Activated CD4-positive, alpha-beta T cell treated with anti-CD3 and anti-CD28 coated beads, Interleukin-2, amount 10 ng/mL, durations not matched to agents 7 days and 5 days (primary cell): ENCODE results near the gene FCER1G. TPM values are rescaled to one million over a fixed set of nuclear protein-coding genes. Genes with fewer than 3 reads are reported as not detected.
"Not testable (repeated sequence)": the region's sequence is repeated elsewhere in the genome, so short reads cannot be mapped to it uniquely, and the experiment has no call there.

Source experiments
- CTCF ChIA-PET: fragments of 350-600 bp; sonication (Branson Sonifier 250); formaldehyde crosslinking; loops from one replicate; lab custom pipeline; 2021; ENCODE audit warnings: antibody characterized with exemption; lab: Charles Lee
- POLR2A ChIA-PET: fragments of 350-600 bp; sonication (Branson Sonifier 250); formaldehyde crosslinking; loops from one replicate; lab custom pipeline; 2021; ENCODE audit warnings: antibody characterized with exemption; lab: Charles Lee
- DNase-seq: peaks from one replicate; pipeline ENCODE4 v3.0.0-alpha.2; 2020
- H3K27ac Mint-ChIP-seq: one replicate; pipeline ENCODE4 v1.8.0; 2021; ENCODE audit warnings: mild to moderate bottlenecking, moderate library complexity, mixed read lengths
- H3K27me3 Mint-ChIP-seq: one replicate; pipeline ENCODE4 v1.8.0; 2021; ENCODE audit warnings: mixed read lengths
- H3K36me3 Mint-ChIP-seq: one replicate; pipeline ENCODE4 v1.8.0; 2021; ENCODE audit warnings: low read depth, mixed read lengths
- H3K4me1 Mint-ChIP-seq: one replicate; pipeline ENCODE4 v1.8.0; 2021; ENCODE audit warnings: mixed read lengths
- H3K4me3 Mint-ChIP-seq: one replicate; pipeline ENCODE4 v1.8.0; 2021; ENCODE audit warnings: mild to moderate bottlenecking, moderate library complexity, mixed read lengths
- H3K9me3 Mint-ChIP-seq: one replicate; pipeline ENCODE4 v1.8.0; 2021; ENCODE audit warnings: mixed read lengths
- total RNA-seq, 2 experiments: library from RNA; stranded (reverse); gene quantifications; one replicate each; pipeline ENCODE4 v1.2.3, GENCODE V29; 2021

FCER1G gene
- total RNA-seq, 2 experiments from 2014 or later = 1.8 to 3.0 TPM

DNA sequence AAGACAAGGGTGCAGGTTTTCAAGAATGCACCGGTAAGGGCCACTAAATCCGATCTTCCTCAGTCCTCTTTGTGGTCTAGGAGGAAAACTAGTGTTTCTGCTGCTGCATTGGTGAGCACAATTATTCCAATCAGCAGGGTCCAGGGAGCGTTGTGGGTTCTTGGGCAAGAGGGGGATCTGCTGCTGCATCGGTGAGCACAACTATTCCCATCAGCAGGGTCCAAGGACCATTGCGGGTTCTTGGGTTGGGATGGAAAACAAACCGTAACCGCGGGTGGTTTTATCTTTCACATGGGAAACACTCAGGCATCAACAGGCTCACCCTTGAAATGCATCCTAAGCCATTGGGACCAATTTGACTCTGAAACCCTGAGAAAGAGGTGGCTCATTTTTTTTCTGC, 36.5 kb downstream of the FCER1G start:
- Mint-ChIP-seq H3K9me3 (peaks cover 8% of the 10 kb centered on the region), H3K27ac (no peak overlapping the region), H3K36me3 (no peaks in the 10 kb centered on the region), H3K4me3 (no peak overlapping the region), H3K27me3 (peaks cover 11% of the 10 kb centered on the region), H3K4me1 (no peaks in the 10 kb centered on the region)
- ChIA-PET POLR2A (no interaction called here), CTCF (no interaction called here)
- DNase-seq = no peak

DNA sequence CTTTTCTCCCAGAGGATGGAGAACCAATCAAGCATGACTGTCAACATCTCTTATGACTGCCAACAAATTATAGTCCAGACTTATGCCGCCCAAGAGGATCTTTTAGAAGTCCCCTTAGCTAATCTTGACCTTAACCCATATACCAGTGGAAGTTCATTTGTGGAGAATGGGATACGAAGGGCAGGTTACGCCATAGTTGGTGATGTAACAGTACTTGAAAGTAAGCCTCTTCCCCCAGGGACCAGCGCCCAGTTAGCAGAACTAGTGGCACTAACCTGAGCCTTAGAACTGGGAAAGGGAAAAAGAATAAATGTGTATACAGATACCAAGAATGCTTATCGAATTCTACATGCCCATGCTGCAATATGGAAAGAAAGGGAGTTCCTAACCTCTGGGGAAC, 40.2 kb downstream of the FCER1G start:
- POLR2A ChIA-PET, DNase-seq, CTCF ChIA-PET, H3K27ac Mint-ChIP-seq, H3K4me3 Mint-ChIP-seq: not testable (repeated sequence)
- Mint-ChIP-seq H3K4me1 (peaks cover 12% of the 10 kb centered on the region), H3K9me3 (peaks cover 17% of the 10 kb centered on the region), H3K36me3 (peaks cover 15% of the 10 kb centered on the region), H3K27me3 (peaks cover 36% of the 10 kb centered on the region)

DNA sequence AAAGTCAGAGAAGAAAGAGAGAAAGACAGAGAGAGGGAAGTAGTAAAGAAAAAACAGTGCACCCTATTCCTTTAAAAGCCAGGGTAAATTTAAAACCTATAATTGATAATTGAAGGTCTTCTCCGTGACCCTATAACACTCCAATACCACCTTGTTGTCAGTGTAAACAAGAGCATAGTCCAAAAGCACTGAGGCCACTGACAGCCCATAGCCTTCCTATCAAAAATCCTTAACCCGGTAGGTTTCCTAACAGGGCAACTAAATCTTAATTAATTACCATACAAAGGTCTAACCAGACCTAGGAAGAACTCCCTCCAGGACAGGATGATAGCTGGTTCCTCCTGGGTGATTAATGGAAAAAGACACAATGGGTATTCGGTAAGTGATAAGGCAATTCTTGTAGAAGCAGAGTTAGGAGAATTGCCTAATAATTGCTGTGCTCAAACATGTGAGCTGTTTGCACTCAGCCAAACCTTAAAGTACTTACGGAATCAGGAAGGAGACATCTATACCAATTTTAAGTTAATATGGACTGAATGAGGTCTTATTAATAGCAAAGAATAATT, 40.9 kb downstream of the FCER1G start:
- peaks cover 15% of the 10 kb centered on the region for H3K36me3 Mint-ChIP-seq
- H3K27ac Mint-ChIP-seq, CTCF ChIA-PET, DNase-seq, POLR2A ChIA-PET, H3K4me3 Mint-ChIP-seq: not testable (repeated sequence)
- peaks cover 43% of the 10 kb centered on the region for H3K27me3 Mint-ChIP-seq
- peaks cover 12% of the 10 kb centered on the region for H3K4me1 Mint-ChIP-seq
- H3K9me3 Mint-ChIP-seq = peaks cover 17% of the 10 kb centered on the region

DNA sequence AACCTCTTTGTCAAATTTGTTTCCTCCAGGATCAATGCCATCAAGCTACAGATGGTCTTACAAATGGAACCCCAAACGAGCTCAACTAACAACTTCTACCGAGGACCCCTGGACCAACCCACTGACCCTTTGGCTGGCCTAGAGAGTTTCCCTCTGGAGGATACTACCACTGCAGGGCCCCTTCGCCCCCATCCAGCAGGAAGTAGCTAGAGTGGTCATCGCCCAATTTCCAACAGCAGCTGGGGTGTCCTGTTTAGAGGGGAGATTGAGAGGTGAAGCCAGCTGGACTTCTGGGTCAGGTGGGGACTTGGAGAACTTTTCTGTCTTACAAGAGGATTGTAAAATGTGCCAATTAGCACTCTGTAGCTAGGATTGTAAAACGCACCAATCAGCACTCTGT, 42.0 kb downstream of the FCER1G start:
- peaks cover 13% of the 10 kb centered on the region for H3K4me1 Mint-ChIP-seq
- H3K27ac Mint-ChIP-seq, POLR2A ChIA-PET, DNase-seq, H3K4me3 Mint-ChIP-seq: not testable (repeated sequence)
- H3K36me3 Mint-ChIP-seq = peaks cover 15% of the 10 kb centered on the region
- H3K27me3 Mint-ChIP-seq = peaks cover 51% of the 10 kb centered on the region
- peaks cover 17% of the 10 kb centered on the region for H3K9me3 Mint-ChIP-seq
- CTCF ChIA-PET = interaction anchor here (0.7 to 1.0 kb wide), 3 partner anchors 30 to 50 kb away, joined by 3 read pairs; partner anchors contain the start of gene TOMM40L

DNA sequence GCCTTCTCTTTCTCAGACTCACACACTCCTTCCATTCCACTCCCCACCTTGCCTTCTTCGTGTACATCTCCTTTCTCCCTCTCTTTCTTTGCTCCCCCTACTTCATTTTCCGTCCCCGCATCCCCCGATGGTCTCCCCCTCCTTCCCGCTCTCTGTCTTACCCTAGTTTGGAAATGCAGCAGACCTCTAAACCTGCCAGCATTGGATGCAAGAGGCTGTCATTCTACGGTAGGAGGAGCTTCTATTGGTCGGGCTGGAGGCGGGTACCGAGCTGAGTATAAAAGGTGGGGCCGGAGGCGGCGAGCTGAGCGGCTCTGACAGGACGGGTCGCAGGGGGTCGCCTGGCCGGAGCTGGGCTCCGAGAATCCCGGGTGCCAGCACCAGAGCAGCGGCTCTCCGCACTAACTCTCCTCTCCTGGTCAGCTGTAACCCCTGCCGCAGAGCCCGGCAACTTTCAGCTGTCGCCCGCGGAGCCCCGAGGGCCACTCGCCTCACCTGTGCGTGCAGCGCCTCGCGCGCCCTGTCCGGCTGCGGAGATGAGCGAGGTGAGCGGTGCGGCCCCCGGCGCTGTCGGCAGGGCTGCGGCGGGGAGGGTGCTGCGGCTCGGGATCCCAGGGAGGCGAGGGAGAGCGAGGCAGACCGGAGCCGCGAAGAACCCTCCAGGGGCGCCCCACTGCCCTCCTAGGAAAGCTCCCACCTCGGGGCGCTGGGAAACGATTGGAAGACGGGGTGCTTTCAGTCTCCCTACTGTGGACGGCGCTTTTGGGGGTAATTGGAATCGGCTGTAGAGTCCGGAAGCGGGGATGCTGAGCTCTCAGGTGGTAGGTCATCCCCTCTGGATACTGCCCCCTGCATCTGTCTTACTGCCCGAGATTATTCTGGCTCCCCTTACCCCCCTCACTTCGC, 43.6 kb downstream of the FCER1G start, which contains the start of gene PCP4L1:
PCP4L1 (plus strand) TSS at position 307 of the 906 bp plus-strand sequence; CDS start at position 537, 230 bp downstream.
- Mint-ChIP-seq H3K36me3 (peaks cover 15% of the 10 kb centered on the region), H3K4me3 (peak within 1 kb of the TSS; percentile 61), H3K4me1 (peaks cover 13% of the 10 kb centered on the region), H3K9me3 (peaks cover 17% of the 10 kb centered on the region), H3K27me3 (peaks cover 55% of the 10 kb centered on the region), H3K27ac (peak within 1 kb of the TSS; percentile 3)
- ChIA-PET CTCF (interaction anchor here (0.6 to 1.7 kb wide), 8 partner anchors 9 to 162 kb away, joined by 3 to 5 read pairs (median 4); partner anchors contain the start of gene TOMM40L), POLR2A (no interaction called here)
- peak; percentile 51 for DNase-seq

DNA sequence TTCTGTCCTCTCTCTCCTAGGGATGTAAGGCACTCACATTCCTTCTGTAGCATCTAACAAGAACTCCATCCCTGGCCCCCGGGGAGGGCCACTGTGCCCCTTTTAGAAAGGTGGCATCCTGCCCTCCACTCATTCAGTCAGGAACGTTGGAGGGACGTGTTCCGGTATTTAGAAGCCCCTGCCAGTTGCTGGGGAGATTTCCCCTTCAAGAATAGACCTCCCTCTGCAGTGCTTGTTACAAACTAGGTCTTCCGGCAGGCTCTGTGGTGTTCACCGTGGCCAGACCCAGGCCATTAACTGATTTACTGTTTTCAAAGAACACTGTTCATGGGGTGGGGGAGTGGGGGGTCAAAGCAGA, 44.2 kb downstream of the FCER1G start:
- DNase-seq = no peak
- ChIA-PET POLR2A (no interaction called here), CTCF (interaction anchor here (0.7 to 1.7 kb wide), 5 partner anchors 9 to 47 kb away, joined by 3 to 5 read pairs (median 4); partner anchors contain the start of gene TOMM40L)
- peaks cover 17% of the 10 kb centered on the region for H3K9me3 Mint-ChIP-seq
- peak overlapping the region; percentile 61 for H3K4me3 Mint-ChIP-seq
- H3K27ac Mint-ChIP-seq = no peak overlapping the region
- H3K36me3 Mint-ChIP-seq = peaks cover 15% of the 10 kb centered on the region
- H3K27me3 Mint-ChIP-seq = peaks cover 55% of the 10 kb centered on the region
- H3K4me1 Mint-ChIP-seq = peaks cover 13% of the 10 kb centered on the region

DNA sequence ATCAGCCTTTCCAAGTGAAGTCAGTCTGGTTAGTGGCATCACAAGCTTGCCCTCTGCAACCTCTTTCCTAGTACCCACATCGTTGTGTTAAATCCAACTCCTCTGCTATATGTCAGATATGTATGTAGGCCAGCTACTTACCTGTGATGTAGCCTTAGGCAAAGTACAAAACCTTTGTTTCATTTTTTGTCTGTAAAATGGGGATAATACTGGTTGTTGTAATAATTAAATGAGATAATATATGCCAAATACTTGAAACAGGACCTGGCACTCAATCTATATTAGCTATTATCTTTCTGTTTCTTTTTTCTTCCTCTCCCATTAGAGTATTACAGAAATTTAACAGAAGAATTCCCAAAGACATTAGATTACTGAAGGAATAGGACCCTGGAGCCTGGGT, 44.7 kb downstream of the FCER1G start:
- DNase-seq = no peak
- Mint-ChIP-seq H3K4me3 (no peak overlapping the region), H3K9me3 (peaks cover 17% of the 10 kb centered on the region), H3K36me3 (peaks cover 15% of the 10 kb centered on the region), H3K27ac (no peak overlapping the region), H3K4me1 (peaks cover 13% of the 10 kb centered on the region), H3K27me3 (peaks cover 55% of the 10 kb centered on the region)
- POLR2A ChIA-PET = no interaction called here
- CTCF ChIA-PET = interaction anchor here (0.7 to 1.7 kb wide), 5 partner anchors 10 to 47 kb away, joined by 3 to 5 read pairs (median 4); partner anchors contain the start of gene TOMM40L

DNA sequence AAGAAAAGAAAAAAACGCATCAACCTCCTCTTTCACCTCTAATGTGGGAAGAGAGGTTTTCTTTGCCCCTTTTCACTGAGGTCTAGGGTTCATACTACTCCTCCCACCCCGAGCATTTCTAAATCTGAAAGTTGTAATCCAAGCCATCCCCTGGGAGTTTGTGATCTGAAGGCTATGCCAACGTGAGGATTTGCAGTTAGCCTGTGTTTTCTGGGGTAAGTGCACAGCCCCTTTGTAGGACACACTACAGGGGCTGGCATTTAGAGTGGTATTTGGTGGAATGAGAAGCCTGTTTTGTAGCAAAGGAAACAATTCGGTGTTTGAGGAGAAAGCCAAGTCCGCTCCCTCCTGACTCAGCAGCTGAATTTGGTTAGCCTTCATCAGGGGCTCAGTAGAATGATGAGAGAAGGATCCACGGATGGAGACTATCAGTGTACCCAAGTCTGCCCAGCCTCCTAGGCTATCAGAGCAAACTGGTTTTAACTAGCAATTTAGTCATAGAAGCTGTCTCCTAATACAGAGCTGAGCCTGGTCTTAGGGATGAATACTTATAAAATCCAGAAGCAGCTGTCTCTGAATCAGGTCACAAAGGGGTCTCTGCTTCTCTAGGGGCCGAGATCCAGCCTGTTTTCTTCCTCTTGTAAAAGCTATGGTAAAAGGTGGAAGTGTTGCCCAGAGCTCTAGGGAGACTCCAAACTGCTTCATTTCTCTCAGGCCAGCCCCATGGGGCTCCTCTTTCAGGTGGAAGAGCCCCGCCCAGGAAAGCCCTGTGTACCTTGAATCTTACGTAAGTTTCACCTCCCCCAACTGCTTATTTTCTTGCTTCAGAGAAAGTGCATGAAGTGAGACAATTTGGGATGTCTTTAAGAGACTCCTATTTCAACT, 45.5 kb downstream of the FCER1G start:
- peaks cover 53% of the 10 kb centered on the region for H3K27me3 Mint-ChIP-seq
- peaks cover 13% of the 10 kb centered on the region for H3K4me1 Mint-ChIP-seq
- H3K9me3 Mint-ChIP-seq = peaks cover 16% of the 10 kb centered on the region
- H3K36me3 Mint-ChIP-seq = peaks cover 15% of the 10 kb centered on the region
- no peak overlapping the region for H3K27ac Mint-ChIP-seq
- no peak for DNase-seq
- ChIA-PET POLR2A (no interaction called here), CTCF (interaction anchor here (0.7 to 1.4 kb wide), 4 partner anchors 9 to 46 kb away, joined by 3 to 4 read pairs (median 4); no protein-coding TSS in a partner anchor)
- H3K4me3 Mint-ChIP-seq = no peak overlapping the region

DNA sequence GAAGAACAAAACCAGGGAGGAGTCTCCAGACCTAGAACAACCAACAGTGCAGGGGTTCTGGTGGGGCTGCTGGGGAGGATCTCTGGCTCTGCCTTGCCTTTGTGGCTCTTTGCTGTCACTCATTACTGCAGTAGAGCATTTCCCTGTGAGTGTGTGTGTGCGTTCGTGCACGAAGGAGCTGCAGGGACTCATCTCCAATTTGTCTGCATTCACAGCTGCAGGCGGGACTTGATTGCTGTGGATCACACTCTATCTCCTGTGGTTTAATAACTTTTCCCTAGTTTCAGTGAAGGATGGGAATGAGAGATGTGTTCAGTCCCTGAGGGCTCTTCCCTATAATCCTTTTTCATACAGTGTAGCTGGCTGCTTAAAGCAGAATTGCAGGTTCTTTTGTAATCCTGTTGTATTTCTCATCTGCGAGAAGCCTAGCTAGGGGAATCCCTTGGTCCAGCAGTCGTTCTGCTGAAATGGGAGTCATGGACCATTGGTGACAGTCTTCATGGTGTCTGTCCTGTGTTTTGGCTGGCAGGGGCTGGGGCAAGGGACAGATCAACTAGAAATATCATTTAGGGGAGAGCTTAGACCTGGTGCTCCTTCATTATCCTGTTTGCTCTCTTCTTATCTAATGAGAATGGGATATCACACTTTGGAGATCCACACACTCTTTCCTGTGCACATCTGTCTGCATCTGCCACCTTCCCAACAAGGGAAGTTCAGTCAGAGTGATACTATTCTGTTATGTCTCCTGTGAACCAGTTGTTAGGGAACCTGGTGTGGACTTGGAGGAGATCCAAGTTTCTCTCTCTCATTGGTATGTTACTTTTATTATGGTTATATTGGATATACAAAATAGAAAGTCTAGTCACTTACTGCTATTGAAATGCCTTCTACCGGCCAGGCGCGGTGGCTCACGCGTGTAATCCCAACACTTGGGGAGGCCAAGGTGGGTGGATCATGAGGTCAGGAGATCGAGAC, 46.5 kb downstream of the FCER1G start:
- Mint-ChIP-seq H3K36me3 (peaks cover 15% of the 10 kb centered on the region), H3K27me3 (peaks cover 51% of the 10 kb centered on the region), H3K4me1 (peaks cover 13% of the 10 kb centered on the region), H3K27ac (no peak overlapping the region), H3K9me3 (peaks cover 16% of the 10 kb centered on the region), H3K4me3 (no peak overlapping the region)
- CTCF ChIA-PET = interaction anchor here (0.6 to 1.4 kb wide), 3 partner anchors 8 to 26 kb away, joined by 3 to 4 read pairs (median 4); no protein-coding TSS in a partner anchor
- POLR2A ChIA-PET = no interaction called here
- DNase-seq = no peak

DNA sequence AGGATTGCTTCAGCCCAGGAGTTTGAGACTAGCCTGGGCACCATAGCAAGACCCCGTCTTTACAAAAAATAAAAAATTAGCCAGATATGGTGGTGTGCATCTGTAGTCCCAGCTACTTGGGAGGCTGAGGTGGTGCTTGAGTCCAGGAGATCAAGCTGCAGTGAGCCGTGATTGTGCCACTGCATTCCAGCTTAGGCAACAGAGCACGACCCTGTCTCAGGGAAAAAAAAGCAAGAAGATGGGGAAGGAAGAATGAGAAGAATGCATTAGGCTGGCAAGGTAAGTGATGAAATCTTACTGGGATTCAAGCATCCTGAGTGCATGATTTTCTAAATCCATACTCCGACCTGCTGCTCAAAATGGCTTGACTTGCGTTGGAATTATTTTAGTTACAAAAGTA, 50.2 kb downstream of the FCER1G start:
- no peak for DNase-seq
- Mint-ChIP-seq H3K27me3 (peaks cover 22% of the 10 kb centered on the region), H3K4me1 (peaks cover 5% of the 10 kb centered on the region), H3K27ac (no peak overlapping the region), H3K36me3 (no peaks in the 10 kb centered on the region), H3K4me3 (no peak overlapping the region), H3K9me3 (no peaks in the 10 kb centered on the region)
- ChIA-PET CTCF (no interaction called here), POLR2A (no interaction called here)

DNA sequence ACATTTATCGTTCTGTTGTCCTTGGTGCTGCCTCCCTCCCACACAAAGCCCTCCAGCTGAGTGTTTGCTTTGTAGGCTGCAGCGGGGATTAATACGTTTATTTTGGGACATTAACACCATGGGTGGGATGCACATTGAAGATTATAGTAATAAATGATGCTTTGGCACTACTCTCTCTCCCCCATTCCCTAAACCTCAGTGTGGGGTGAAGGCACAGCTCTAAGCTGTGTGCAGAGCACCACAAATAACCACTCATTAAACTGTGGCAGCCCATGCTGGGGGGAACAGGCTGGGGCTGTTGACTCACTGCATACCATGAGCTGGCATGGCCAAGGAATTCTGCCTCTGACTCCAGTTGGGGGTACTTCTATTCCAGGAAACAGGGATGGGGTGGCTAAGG, 51.1 kb downstream of the FCER1G start:
- POLR2A ChIA-PET = no interaction called here
- CTCF ChIA-PET = interaction anchor here (1.8 kb wide), 1 partner anchor 25 kb away, joined by 5 read pairs; no protein-coding TSS in a partner anchor

More for the DNA sequence above, 51.1 kb downstream of the FCER1G start:
- Mint-ChIP-seq H3K36me3 (no peaks in the 10 kb centered on the region), H3K4me1 (peaks cover 5% of the 10 kb centered on the region), H3K9me3 (no peaks in the 10 kb centered on the region), H3K4me3 (no peak overlapping the region), H3K27me3 (peaks cover 13% of the 10 kb centered on the region), H3K27ac (no peak overlapping the region)
- no peak for DNase-seq
